K562 (cell line): Measurements from ENCODE around the gene COX6B2. TPM values are rescaled to one million over a fixed set of nuclear protein-coding genes. Genes with fewer than 3 reads are reported as not detected.

Experiments
- DMBX1 ChIP-seq: fragments of 250-450 bp; sonication (Bioruptor Pico); IDR thresholded peaks from 2 replicates; pipeline ENCODE4 v1.8.0; 2022; ENCODE audit warnings: inconsistent platforms, mild to moderate bottlenecking, moderate library complexity, borderline replicate concordance
- FIP1L1 ChIP-seq: fragments of 200-400 bp; formaldehyde crosslinking; IDR thresholded peaks from 2 replicates; pipeline ENCODE4 v1.6.1; 2018; ENCODE audit warnings: mild to moderate bottlenecking, low read depth, low read length; ENCODE audit not compliant: poor library complexity, severe bottlenecking
- NELFE ChIP-seq: IDR thresholded peaks from 2 replicates; pipeline ENCODE4 v1.6.1; 2011; ENCODE audit warnings: mild to moderate bottlenecking; ENCODE audit not compliant: insufficient read depth, insufficient read length
- NEUROD1 ChIP-seq: fragments of 150-350 bp; IDR thresholded peaks from 2 replicates; pipeline ENCODE4 v1.6.1; 2014; ENCODE audit warnings: borderline replicate concordance, low read length, low read depth; ENCODE audit not compliant: partially characterized antibody
- POLR2AphosphoS2 ChIP-seq: IDR thresholded peaks from 2 replicates; pipeline ENCODE4 v1.6.1; 2012; ENCODE audit warnings: low read length, improper control_type of control experiment
- POLR3A ChIP-seq: IDR thresholded peaks from 2 replicates; pipeline ENCODE4 v1.6.1; 2011; ENCODE audit warnings: borderline replicate concordance, mild to moderate bottlenecking, moderate library complexity; ENCODE audit not compliant: insufficient read length, insufficient read depth; ENCODE audit errors: extremely low read depth
- RBM22 ChIP-seq: fragments of 200-400 bp; formaldehyde crosslinking; IDR thresholded peaks from 2 replicates; pipeline ENCODE4 v1.6.1; 2018; ENCODE audit warnings: low read length, low read depth; ENCODE audit not compliant: poor library complexity, severe bottlenecking
- RBM39 ChIP-seq: fragments of 200-400 bp; formaldehyde crosslinking; optimal IDR thresholded peaks from 2 replicates; pipeline ENCODE3; 2018; ENCODE audit warnings: low read depth, low read length
- SIN3B ChIP-seq: fragments of 450-650 bp; IDR thresholded peaks from 2 replicates; pipeline ENCODE4 v1.6.1; 2017; ENCODE audit warnings: low read depth, mild to moderate bottlenecking, moderate library complexity
- SUPT5H ChIP-seq: fragments of 450-650 bp; IDR thresholded peaks from 2 replicates; pipeline ENCODE4 v1.6.1; 2016
- ZBTB17 ChIP-seq: fragments of 450-650 bp; formaldehyde crosslinking; IDR thresholded peaks from 2 replicates; pipeline ENCODE4 v1.4.0; 2020; ENCODE audit warnings: mild to moderate bottlenecking
- ZNF445 ChIP-seq: fragments of 250-450 bp; sonication (Bioruptor Pico); IDR thresholded peaks from 2 replicates; pipeline ENCODE4 v1.4.0; 2020; ENCODE audit warnings: low read depth, mild to moderate bottlenecking, moderate library complexity
- ZNF584 ChIP-seq: fragments of 200-800 bp; sonication (Bioruptor generic); IDR thresholded peaks from 2 replicates; pipeline ENCODE4 v1.6.1; 2016; ENCODE audit warnings: low read depth, mild to moderate bottlenecking, missing genetic modification characterization, missing compliant biosample characterization
- ZNF586 ChIP-seq: fragments of 450-650 bp; formaldehyde crosslinking; conservative IDR thresholded peaks from 2 replicates; pipeline ENCODE4 v1.4.0; 2020; ENCODE audit warnings: mild to moderate bottlenecking, moderate library complexity
- ZNF668 ChIP-seq: fragments of 250-450 bp; sonication (Bioruptor Pico); IDR thresholded peaks from 2 replicates; pipeline ENCODE4 v1.8.0; 2022; ENCODE audit warnings: mild to moderate bottlenecking, inconsistent platforms
- ZNF778 ChIP-seq: fragments of 450-650 bp; formaldehyde crosslinking; IDR thresholded peaks from 2 replicates; pipeline ENCODE4 v1.4.0; 2020; ENCODE audit warnings: mild to moderate bottlenecking, moderate library complexity
- polyA plus RNA-seq, 8 experiments: library from polyadenylated mRNA; depleted of rRNA in 4 of 8; stranded (reverse) in 5 of 8; unstranded in 3 of 8; fragments of >200 nt; fragmentation: Nextera tagmentation in 2 of 8; fragmentation: Illumina TruSeq in 1 of 8; extraction: Ambion mirVana in 2 of 8; extraction: Trizol in 1 of 8; gene quantifications; 2 replicates each; pipeline versions ENCODE4 v1.2.1 to v1.2.3, GENCODE V29; 2011 to 2014; ENCODE audit warnings: inconsistent platforms in 1 of 8, missing spikeins in 1 of 8
- total RNA-seq, 7 experiments: library from RNA; depleted of rRNA in 6 of 7; stranded (reverse); fragments of >200 nt in 6 of 7; fragmentation: Illumina TruSeq in 2 of 7; extraction: Trizol in 2 of 7; gene quantifications; 2 replicates each; pipeline versions ENCODE4 v1.2.1 to v1.2.3, GENCODE V29; 2011 to 2021; ENCODE audit warnings: low replicate concordance in 1 of 7
- TF ChIP-seq, protein P1 (sequence below): fragments of 250-450 bp; sonication (Bioruptor Pico); IDR thresholded peaks from 2 replicates; pipeline ENCODE4 v1.9.0; 2021; ENCODE audit warnings: mild to moderate bottlenecking, inconsistent platforms
- TF ChIP-seq, protein P2 (sequence below): sonication (generic); formaldehyde crosslinking; IDR thresholded peaks from 2 replicates; pipeline ENCODE4 v1.8.1; 2023; ENCODE audit warnings: missing genetic modification reagents, mild to moderate bottlenecking, borderline replicate concordance
- TF ChIP-seq, protein P3 (sequence below): fragments of 450-650 bp; formaldehyde crosslinking; IDR thresholded peaks from 2 replicates; pipeline ENCODE4 v1.4.0; 2022; ENCODE audit warnings: missing genetic modification characterization

The COX6B2 gene
- total and polyA plus RNA-seq, 9 of the 15 experiments (the other 6 are each of a cell fraction or from before 2014, with no cell fraction given), result 0.40 to 2.5 (median 0.83) TPM

DNA sequence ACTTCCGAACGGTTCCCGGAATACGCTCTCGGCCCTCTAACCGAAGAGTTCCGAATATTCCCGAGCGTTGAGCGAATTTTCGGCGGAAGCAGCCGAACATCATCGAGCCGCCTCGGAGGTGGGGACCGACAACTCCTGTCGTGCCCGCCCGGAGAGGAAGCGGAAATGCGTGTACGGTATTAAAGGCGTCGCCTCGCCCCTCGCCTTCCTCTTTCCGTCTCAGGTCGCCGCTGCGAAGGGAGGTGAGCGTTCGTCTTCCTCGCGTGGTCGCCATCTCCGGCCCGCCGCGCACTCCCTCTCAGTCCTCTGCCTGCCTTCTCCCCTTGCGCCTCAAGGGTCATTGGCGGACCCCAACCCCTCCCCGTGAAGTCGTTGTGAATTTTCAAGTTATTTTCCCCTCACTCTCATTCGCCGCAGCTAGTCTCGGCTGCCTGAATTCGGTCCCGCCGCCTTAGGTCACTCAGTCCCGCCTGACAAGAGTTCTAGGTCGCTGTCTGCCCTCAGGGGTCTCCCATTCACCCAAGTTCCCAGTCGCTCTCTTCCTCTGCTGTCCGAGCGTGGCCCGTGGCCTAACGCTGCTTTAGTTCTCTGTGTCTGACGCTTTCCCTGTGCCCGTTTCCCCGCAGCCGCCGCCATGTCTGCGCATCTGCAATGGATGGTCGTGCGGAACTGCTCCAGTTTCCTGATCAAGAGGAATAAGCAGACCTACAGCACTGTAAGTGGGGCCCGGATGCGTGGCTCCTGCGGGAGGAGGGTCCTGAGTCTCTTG, 31.4 kb upstream of the COX6B2 start, which contains the start of gene RPL28 (continued):
- TF ChIP-seq POLR3A (no peak), FIP1L1 (no peak), ZNF668 (CRISPR knock-in tag) (no peak), ZNF778 (CRISPR knock-in tag) (no peak), RBM39 (no peak), ZNF584 (CRISPR knock-in tag) (no peak), POLR2AphosphoS2 (peak; percentile 87; the same call in 1 of the 2 replicates), ZNF445 (CRISPR knock-in tag) (no peak), RBM22 (peak; percentile 80), SUPT5H (peak; percentile 100), NELFE (peak; percentile 65), ZNF586 (CRISPR knock-in tag) (no peak), DMBX1 (CRISPR knock-in tag) (no peak), ZBTB17 (CRISPR knock-in tag) (no peak), NEUROD1 (peak; percentile 75), SIN3B (peak; percentile 32; the same call in 1 of the 2 replicates)
- TF ChIP-seq, protein P1, sequence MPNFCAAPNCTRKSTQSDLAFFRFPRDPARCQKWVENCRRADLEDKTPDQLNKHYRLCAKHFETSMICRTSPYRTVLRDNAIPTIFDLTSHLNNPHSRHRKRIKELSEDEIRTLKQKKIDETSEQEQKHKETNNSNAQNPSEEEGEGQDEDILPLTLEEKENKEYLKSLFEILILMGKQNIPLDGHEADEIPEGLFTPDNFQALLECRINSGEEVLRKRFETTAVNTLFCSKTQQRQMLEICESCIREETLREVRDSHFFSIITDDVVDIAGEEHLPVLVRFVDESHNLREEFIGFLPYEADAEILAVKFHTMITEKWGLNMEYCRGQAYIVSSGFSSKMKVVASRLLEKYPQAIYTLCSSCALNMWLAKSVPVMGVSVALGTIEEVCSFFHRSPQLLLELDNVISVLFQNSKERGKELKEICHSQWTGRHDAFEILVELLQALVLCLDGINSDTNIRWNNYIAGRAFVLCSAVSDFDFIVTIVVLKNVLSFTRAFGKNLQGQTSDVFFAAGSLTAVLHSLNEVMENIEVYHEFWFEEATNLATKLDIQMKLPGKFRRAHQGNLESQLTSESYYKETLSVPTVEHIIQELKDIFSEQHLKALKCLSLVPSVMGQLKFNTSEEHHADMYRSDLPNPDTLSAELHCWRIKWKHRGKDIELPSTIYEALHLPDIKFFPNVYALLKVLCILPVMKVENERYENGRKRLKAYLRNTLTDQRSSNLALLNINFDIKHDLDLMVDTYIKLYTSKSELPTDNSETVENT (CRISPR knock-in tag), result peak; percentile 80; the same call in 1 of the 2 replicates
- TF ChIP-seq, protein P2, sequence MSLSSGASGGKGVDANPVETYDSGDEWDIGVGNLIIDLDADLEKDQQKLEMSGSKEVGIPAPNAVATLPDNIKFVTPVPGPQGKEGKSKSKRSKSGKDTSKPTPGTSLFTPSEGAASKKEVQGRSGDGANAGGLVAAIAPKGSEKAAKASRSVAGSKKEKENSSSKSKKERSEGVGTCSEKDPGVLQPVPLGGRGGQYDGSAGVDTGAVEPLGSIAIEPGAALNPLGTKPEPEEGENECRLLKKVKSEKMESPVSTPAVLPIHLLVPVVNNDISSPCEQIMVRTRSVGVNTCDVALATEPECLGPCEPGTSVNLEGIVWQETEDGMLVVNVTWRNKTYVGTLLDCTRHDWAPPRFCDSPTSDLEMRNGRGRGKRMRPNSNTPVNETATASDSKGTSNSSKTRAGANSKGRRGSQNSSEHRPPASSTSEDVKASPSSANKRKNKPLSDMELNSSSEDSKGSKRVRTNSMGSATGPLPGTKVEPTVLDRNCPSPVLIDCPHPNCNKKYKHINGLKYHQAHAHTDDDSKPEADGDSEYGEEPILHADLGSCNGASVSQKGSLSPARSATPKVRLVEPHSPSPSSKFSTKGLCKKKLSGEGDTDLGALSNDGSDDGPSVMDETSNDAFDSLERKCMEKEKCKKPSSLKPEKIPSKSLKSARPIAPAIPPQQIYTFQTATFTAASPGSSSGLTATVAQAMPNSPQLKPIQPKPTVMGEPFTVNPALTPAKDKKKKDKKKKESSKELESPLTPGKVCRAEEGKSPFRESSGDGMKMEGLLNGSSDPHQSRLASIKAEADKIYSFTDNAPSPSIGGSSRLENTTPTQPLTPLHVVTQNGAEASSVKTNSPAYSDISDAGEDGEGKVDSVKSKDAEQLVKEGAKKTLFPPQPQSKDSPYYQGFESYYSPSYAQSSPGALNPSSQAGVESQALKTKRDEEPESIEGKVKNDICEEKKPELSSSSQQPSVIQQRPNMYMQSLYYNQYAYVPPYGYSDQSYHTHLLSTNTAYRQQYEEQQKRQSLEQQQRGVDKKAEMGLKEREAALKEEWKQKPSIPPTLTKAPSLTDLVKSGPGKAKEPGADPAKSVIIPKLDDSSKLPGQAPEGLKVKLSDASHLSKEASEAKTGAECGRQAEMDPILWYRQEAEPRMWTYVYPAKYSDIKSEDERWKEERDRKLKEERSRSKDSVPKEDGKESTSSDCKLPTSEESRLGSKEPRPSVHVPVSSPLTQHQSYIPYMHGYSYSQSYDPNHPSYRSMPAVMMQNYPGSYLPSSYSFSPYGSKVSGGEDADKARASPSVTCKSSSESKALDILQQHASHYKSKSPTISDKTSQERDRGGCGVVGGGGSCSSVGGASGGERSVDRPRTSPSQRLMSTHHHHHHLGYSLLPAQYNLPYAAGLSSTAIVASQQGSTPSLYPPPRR (CRISPR knock-in tag), result no peak; the same call in 1 of the 2 replicates
- TF ChIP-seq, protein P3, sequence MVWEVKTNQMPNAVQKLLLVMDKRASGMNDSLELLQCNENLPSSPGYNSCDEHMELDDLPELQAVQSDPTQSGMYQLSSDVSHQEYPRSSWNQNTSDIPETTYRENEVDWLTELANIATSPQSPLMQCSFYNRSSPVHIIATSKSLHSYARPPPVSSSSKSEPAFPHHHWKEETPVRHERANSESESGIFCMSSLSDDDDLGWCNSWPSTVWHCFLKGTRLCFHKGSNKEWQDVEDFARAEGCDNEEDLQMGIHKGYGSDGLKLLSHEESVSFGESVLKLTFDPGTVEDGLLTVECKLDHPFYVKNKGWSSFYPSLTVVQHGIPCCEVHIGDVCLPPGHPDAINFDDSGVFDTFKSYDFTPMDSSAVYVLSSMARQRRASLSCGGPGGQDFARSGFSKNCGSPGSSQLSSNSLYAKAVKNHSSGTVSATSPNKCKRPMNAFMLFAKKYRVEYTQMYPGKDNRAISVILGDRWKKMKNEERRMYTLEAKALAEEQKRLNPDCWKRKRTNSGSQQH (CRISPR knock-in tag), result peak; percentile 57; the same call in 1 of the 2 replicates
